MG63 (cell line): ENCODE data around the gene MINAR1. TPM values are rescaled to one million over a fixed set of nuclear protein-coding genes. Genes with fewer than 3 reads are reported as not detected.
A peak's percentile ranks its signal among the peaks of the same experiment; 100 is the strongest.

Source experiments
- DNase-seq: peaks from one replicate; pipeline ENCODE4 v3.0.0-alpha.2; 2020
- H3K27me3 ChIP-seq: fragments of 250-450 bp; sonication (Bioruptor Pico); 2 replicates; pipeline ENCODE4 v1.5.1; 2020; ENCODE audit warnings: mild to moderate bottlenecking, moderate library complexity
- H3K36me3 ChIP-seq: fragments of 250-450 bp; sonication (Bioruptor Pico); 2 replicates; pipeline ENCODE4 v1.5.1; 2020; ENCODE audit warnings: mild to moderate bottlenecking, moderate library complexity
- H3K4me3 ChIP-seq: fragments of 250-450 bp; sonication (Bioruptor Pico); 2 replicates; pipeline ENCODE4 v1.5.1; 2020; ENCODE audit warnings: mild to moderate bottlenecking, moderate library complexity
- H3K9me3 ChIP-seq: fragments of 250-450 bp; sonication (Bioruptor Pico); 2 replicates; pipeline ENCODE4 v1.5.1; 2020; ENCODE audit warnings: mild to moderate bottlenecking, moderate library complexity
- total RNA-seq: library from RNA; depleted of rRNA; stranded (reverse); fragments of >200 nt; shearing (Covaris generic); gene quantifications from 2 replicates; pipeline ENCODE4 v1.2.3, GENCODE V29; 2014; ENCODE audit warnings: low replicate concordance; rRNA removed

The MINAR1 gene
- total RNA-seq: 0.52 and 0.79 TPM in 2 replicates

GRCh38 chr15:79431636-79432344 is at the start of gene MINAR1:
Gene MINAR1, plus strand, starts transcription at chr15:79432336. Its CDS starts 23,812 bp downstream, at chr15:79456148.
- Histone ChIP-seq H3K4me3 (peak within 1 kb of the TSS; percentile 51), H3K36me3 (no peaks in the 10 kb centered on the region), H3K27me3 (peaks cover 25% of the 10 kb centered on the region), H3K9me3 (no peaks in the 10 kb centered on the region)
- peak; percentile 67 for DNase-seq

DNA sequence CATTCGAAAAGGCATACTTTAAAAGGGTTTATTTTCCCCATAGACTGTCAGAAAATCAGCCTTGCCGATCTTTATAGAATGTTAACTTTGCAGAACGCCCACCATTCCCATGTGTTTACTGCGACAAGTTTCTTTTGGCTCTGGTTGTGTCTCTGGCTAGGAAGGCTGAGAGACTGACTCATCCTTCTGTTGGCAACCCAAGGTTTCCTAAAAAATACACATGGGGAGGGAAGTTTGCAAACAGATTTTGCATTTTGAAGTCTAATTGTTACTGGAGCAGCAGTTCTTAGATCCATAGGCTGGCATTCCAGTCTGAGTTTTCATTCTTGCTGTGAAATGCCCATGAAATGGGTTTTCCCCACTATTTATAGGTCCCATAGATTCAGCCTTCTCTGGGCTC is 37.9 kb upstream of the MINAR1 start:
- H3K27me3 ChIP-seq: no peaks in the 10 kb centered on the region
- DNase-seq: peak; percentile 51

DNA sequence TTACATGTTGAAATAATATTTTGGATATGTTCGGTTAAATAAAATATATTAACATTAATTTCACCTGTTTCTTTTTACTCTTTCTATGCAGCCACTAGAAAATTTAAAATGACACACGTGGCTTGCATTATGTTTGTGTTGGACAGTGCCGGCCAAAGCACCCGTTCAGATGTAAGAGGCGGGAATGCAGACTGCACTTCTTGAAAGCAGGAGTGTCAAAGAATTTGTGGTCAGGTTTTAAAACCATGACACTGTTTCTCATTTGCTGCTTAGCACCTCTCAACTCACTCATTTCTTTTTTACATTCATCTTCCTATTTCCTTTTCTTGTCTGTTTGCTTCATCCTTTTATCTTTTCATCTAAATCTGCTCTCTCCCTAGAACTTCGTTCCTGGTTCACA is 35.3 kb upstream of the MINAR1 start:
- no peak for DNase-seq
- no peaks in the 10 kb centered on the region for H3K27me3 ChIP-seq
- H3K9me3 ChIP-seq: 0 out of 2 replicates have a peak, but pooled peaks cover 3% of the 10 kb centered on the region
- no peak overlapping the region for H3K4me3 ChIP-seq
- no peaks in the 10 kb centered on the region for H3K36me3 ChIP-seq

More for the DNA sequence above, 37.9 kb upstream of the MINAR1 start:
- H3K9me3 ChIP-seq: 0 out of 2 replicates have a peak, but pooled peaks cover 5% of the 10 kb centered on the region
- no peaks in the 10 kb centered on the region for H3K36me3 ChIP-seq
- no peak overlapping the region for H3K4me3 ChIP-seq

GRCh38 chr15:79397269-79397910 is 34.7 kb upstream of the MINAR1 start:
- Histone ChIP-seq H3K27me3 (no peaks in the 10 kb centered on the region), H3K4me3 (no peak overlapping the region), H3K9me3 (no peaks in the 10 kb centered on the region), H3K36me3 (no peaks in the 10 kb centered on the region)
- no peak for DNase-seq

DNA sequence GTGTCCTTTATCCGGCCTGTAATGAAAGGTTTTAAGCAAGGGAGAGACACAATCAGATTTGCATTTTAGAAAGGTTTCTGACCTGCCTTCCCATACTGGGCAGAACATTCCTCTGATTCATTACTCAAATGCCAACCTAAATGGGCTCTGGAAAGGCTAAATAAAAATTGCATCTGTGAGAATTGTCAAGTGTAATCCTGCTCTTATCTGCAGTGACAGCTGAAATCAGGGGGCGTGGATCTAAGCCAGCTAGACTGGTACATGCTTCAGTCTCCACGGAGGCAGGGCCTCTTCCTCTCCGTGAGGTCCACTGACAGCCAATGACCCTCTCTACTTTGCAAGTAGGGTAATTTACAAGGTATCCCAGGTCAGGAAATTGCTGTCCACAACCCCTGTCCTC is 32.5 kb upstream of the MINAR1 start:
- H3K9me3 ChIP-seq: no peaks in the 10 kb centered on the region
- no peaks in the 10 kb centered on the region for H3K27me3 ChIP-seq
- H3K36me3 ChIP-seq: no peaks in the 10 kb centered on the region
- no peak overlapping the region for H3K4me3 ChIP-seq
- DNase-seq: no peak

GRCh38 chr15:79400650-79401049 is 31.5 kb upstream of the MINAR1 start:
- Histone ChIP-seq H3K9me3 (no peaks in the 10 kb centered on the region), H3K36me3 (no peaks in the 10 kb centered on the region), H3K4me3 (no peak overlapping the region), H3K27me3 (no peaks in the 10 kb centered on the region)
- DNase-seq: no peak

DNA sequence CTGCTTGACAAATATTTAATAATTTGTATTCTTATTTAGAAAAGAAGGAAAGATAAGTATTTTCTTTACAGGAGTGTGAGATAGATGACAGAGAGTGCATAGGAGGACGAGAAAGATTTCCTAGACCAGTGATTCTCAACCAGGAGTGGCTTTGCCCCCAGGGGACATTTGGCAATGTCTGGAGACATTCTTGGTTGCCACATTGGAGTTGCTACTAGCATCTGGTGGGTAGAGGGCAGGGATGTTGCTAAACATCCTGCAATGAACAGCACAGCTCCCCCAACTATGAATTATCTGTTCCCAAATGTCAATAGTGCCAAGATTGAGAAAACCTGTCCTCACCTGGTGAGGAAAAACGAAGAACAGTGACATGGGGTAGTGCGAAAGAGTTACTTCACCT is 30.8 kb upstream of the MINAR1 start:
- no peak overlapping the region for H3K4me3 ChIP-seq
- no peaks in the 10 kb centered on the region for H3K27me3 ChIP-seq
- no peaks in the 10 kb centered on the region for H3K9me3 ChIP-seq
- no peaks in the 10 kb centered on the region for H3K36me3 ChIP-seq
- no peak for DNase-seq

- H3K4me3 ChIP-seq: no peak overlapping the region
- H3K36me3 ChIP-seq: no peaks in the 10 kb centered on the region
- no peaks in the 10 kb centered on the region for H3K9me3 ChIP-seq
- no peaks in the 10 kb centered on the region for H3K27me3 ChIP-seq
- no peak for DNase-seq
Measured at GRCh38 chr15:79402136-79402535, 30.0 kb upstream of the MINAR1 start.

- Histone ChIP-seq H3K4me3 (no peak overlapping the region), H3K36me3 (no peaks in the 10 kb centered on the region), H3K9me3 (no peaks in the 10 kb centered on the region), H3K27me3 (no peaks in the 10 kb centered on the region)
- peak; percentile 14 for DNase-seq
Measured at GRCh38 chr15:79403501-79403900, 28.6 kb upstream of the MINAR1 start.

GRCh38 chr15:79406210-79406609 is 25.9 kb upstream of the MINAR1 start:
- no peaks in the 10 kb centered on the region for H3K36me3 ChIP-seq
- H3K4me3 ChIP-seq: no peak overlapping the region
- H3K9me3 ChIP-seq: no peaks in the 10 kb centered on the region
- no peak for DNase-seq
- H3K27me3 ChIP-seq: no peaks in the 10 kb centered on the region

GRCh38 chr15:79408041-79408440 is 24.1 kb upstream of the MINAR1 start:
- DNase-seq: no peak
- Histone ChIP-seq H3K9me3 (no peaks in the 10 kb centered on the region), H3K27me3 (no peaks in the 10 kb centered on the region), H3K36me3 (no peaks in the 10 kb centered on the region), H3K4me3 (no peak overlapping the region)

GRCh38 chr15:79410237-79410636 is 21.9 kb upstream of the MINAR1 start:
- H3K9me3 ChIP-seq: no peaks in the 10 kb centered on the region
- DNase-seq: no peak

GRCh38 chr15:79412010-79412409 is 20.1 kb upstream of the MINAR1 start:
- Histone ChIP-seq H3K36me3 (no peaks in the 10 kb centered on the region), H3K9me3 (no peaks in the 10 kb centered on the region)
- no peak for DNase-seq

More at GRCh38 chr15:79410237-79410636, 21.9 kb upstream of the MINAR1 start:
- H3K36me3 ChIP-seq: no peaks in the 10 kb centered on the region
- H3K4me3 ChIP-seq: no peak overlapping the region
- H3K27me3 ChIP-seq: no peaks in the 10 kb centered on the region

GRCh38 chr15:79412429-79412828 is 19.7 kb upstream of the MINAR1 start:
- DNase-seq: no peak
- no peak overlapping the region for H3K4me3 ChIP-seq
- no peaks in the 10 kb centered on the region for H3K9me3 ChIP-seq
- no peaks in the 10 kb centered on the region for H3K36me3 ChIP-seq
- H3K27me3 ChIP-seq: no peaks in the 10 kb centered on the region

More at GRCh38 chr15:79412010-79412409, 20.1 kb upstream of the MINAR1 start:
- Histone ChIP-seq H3K27me3 (no peaks in the 10 kb centered on the region), H3K4me3 (no peak overlapping the region)

DNA sequence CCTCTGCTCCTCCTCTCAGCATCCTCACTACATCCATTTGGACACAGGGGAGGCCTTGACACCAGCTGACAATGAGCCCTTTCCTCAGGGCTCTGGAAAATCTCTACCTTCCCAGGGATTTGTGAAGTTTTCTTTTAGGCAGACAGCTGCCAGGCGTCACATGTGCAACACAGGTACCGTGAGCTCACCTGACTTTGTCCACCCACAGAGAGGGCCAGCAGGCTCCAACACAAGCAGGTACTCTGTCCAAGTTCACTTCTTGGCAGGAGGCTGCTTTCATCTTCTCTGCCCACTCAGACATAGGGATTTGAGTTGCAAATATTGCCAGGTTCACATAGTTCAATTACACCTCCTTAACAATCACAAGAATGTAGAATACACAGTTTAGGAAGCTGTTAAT is 15.3 kb upstream of the MINAR1 start:
- no peaks in the 10 kb centered on the region for H3K9me3 ChIP-seq
- H3K36me3 ChIP-seq: no peaks in the 10 kb centered on the region
- no peak for DNase-seq
- no peaks in the 10 kb centered on the region for H3K27me3 ChIP-seq
- no peak overlapping the region for H3K4me3 ChIP-seq

GRCh38 chr15:79418693-79419279 is 13.3 kb upstream of the MINAR1 start:
- peak; percentile 24 for DNase-seq
- no peaks in the 10 kb centered on the region for H3K9me3 ChIP-seq
- H3K27me3 ChIP-seq: no peaks in the 10 kb centered on the region
- H3K36me3 ChIP-seq: no peaks in the 10 kb centered on the region
- H3K4me3 ChIP-seq: no peak overlapping the region

- Histone ChIP-seq H3K4me3 (no peak overlapping the region), H3K36me3 (no peaks in the 10 kb centered on the region), H3K27me3 (peaks cover 13% of the 10 kb centered on the region), H3K9me3 (no peaks in the 10 kb centered on the region)
- no peak for DNase-seq
Measured at GRCh38 chr15:79425591-79426295, 6.4 kb upstream of the MINAR1 start.
